ENCODE results near the gene ZC3H12C.
A peak's percentile ranks its signal among the peaks of the same experiment; 100 is the strongest.

The ZC3H12C gene

GRCh38 chr11:110165039-110165925 lies 72.1 kb downstream of the ZC3H12C start:
- no peaks in the 10 kb centered on the region for H3K4me1 ChIP-seq (ENCODE audit: control extremely low read depth in 1 of 4, control insufficient read depth in 4 of 4, insufficient read depth in 4 of 4, low read length in 3 of 4)
- H3K4me3 ChIP-seq (ENCODE audit: control insufficient read depth in 1 of 7, extremely low read depth in 1 of 7, insufficient read depth in 4 of 7, low read depth in 2 of 7, low read length in 6 of 7): no peak overlapping the region
- no peak overlapping the region for H3K27ac ChIP-seq (ENCODE audit: insufficient read depth in 1 of 2, low read depth in 1 of 2, low read length in 2 of 2, poor library complexity in 1 of 2, severe bottlenecking in 2 of 2)
- ChIA-PET CTCF (interaction anchor here (0.7 to 2.3 kb wide), 5 partner anchors 9 to 216 kb away, joined by 3 to 10 read pairs (median 3); no protein-coding TSS in a partner anchor), POLR2A (interaction anchor here (0.7 kb wide), 1 partner anchor 16 kb away, joined by 3 read pairs; no protein-coding TSS in a partner anchor)
- no peaks in the 10 kb centered on the region for H3K27me3 ChIP-seq (replicated peaks in 2 of 5; ENCODE audit: control insufficient read depth in 4 of 5, insufficient read depth in 5 of 5, low read length in 4 of 5)
- 96% methylated on average over 26 of the region's 28 CpGs for WGBS (ENCODE audit: insufficient coverage)
- no peaks in the 10 kb centered on the region for H3K9me3 ChIP-seq (ENCODE audit: control extremely low read depth in 1 of 5, control insufficient read depth in 4 of 5, insufficient read depth in 2 of 5, low read depth in 1 of 5, low read length in 4 of 5)
- peaks cover 8 to 51% (median 35%) of the 10 kb centered on the region in 4 experiments for H3K36me3 ChIP-seq (ENCODE audit: control insufficient read depth in 4 of 4, insufficient read depth in 4 of 4, low read length in 3 of 4)
- no peak for DNase-seq

- Histone ChIP-seq H3K4me1 (ENCODE audit: control extremely low read depth in 1 of 4, control insufficient read depth in 4 of 4, insufficient read depth in 4 of 4, low read length in 3 of 4) (no peaks in the 10 kb centered on the region), H3K27me3 (replicated peaks in 2 of 5; ENCODE audit: control insufficient read depth in 4 of 5, insufficient read depth in 5 of 5, low read length in 4 of 5) (no peaks in the 10 kb centered on the region), H3K9me3 (ENCODE audit: control extremely low read depth in 1 of 5, control insufficient read depth in 4 of 5, insufficient read depth in 2 of 5, low read depth in 1 of 5, low read length in 4 of 5) (no peaks in the 10 kb centered on the region), H3K36me3 (ENCODE audit: control insufficient read depth in 4 of 4, insufficient read depth in 4 of 4, low read length in 3 of 4) (peaks cover 5 to 27% (median 22%) of the 10 kb centered on the region in 4 experiments), H3K4me3 (ENCODE audit: control insufficient read depth in 1 of 7, extremely low read depth in 1 of 7, insufficient read depth in 4 of 7, low read depth in 2 of 7, low read length in 6 of 7) (no peak overlapping the region), H3K27ac (ENCODE audit: insufficient read depth in 1 of 2, low read depth in 1 of 2, low read length in 2 of 2, poor library complexity in 1 of 2, severe bottlenecking in 2 of 2) (no peak overlapping the region)
- ChIA-PET CTCF (interaction anchor here (2.2 kb wide), 1 partner anchor 9 kb away, joined by 5 read pairs; no protein-coding TSS in a partner anchor), POLR2A (no interaction called here)
- no peak for DNase-seq
- WGBS (ENCODE audit: insufficient coverage): 100% methylated on average over 1 of the region's 5 CpGs
Observed at GRCh38 chr11:110168033-110168803, 75.0 kb downstream of the ZC3H12C start.

GRCh38 chr11:110169738-110170137 lies 76.5 kb downstream of the ZC3H12C start:
- Histone ChIP-seq H3K27ac (ENCODE audit: insufficient read depth in 1 of 2, low read depth in 1 of 2, low read length in 2 of 2, poor library complexity in 1 of 2, severe bottlenecking in 2 of 2) (no peak overlapping the region), H3K4me3 (ENCODE audit: control insufficient read depth in 1 of 7, extremely low read depth in 1 of 7, insufficient read depth in 4 of 7, low read depth in 2 of 7, low read length in 6 of 7) (no peak overlapping the region), H3K36me3 (ENCODE audit: control insufficient read depth in 4 of 4, insufficient read depth in 4 of 4, low read length in 3 of 4) (peaks cover 2 to 14% (median 11%) of the 10 kb centered on the region in 4 experiments), H3K4me1 (ENCODE audit: control extremely low read depth in 1 of 4, control insufficient read depth in 4 of 4, insufficient read depth in 4 of 4, low read length in 3 of 4) (peaks cover 0 to 11% (median 3%) of the 10 kb centered on the region in 4 experiments), H3K9me3 (ENCODE audit: control extremely low read depth in 1 of 5, control insufficient read depth in 4 of 5, insufficient read depth in 2 of 5, low read depth in 1 of 5, low read length in 4 of 5) (no peaks in the 10 kb centered on the region), H3K27me3 (replicated peaks in 2 of 5; ENCODE audit: control insufficient read depth in 4 of 5, insufficient read depth in 5 of 5, low read length in 4 of 5) (no peaks in the 10 kb centered on the region)
- ChIA-PET POLR2A (no interaction called here), CTCF (interaction anchor here (0.7 to 2.2 kb wide), 5 partner anchors 8 to 32 kb away, joined by 3 to 5 read pairs (median 3); no protein-coding TSS in a partner anchor)
- no peak for DNase-seq
- 92% methylated on average over 2 of the region's 2 CpGs for WGBS (ENCODE audit: insufficient coverage)

GRCh38 chr11:110172468-110173065 lies 79.4 kb downstream of the ZC3H12C start:
- H3K9me3 ChIP-seq (ENCODE audit: control extremely low read depth in 1 of 5, control insufficient read depth in 4 of 5, insufficient read depth in 2 of 5, low read depth in 1 of 5, low read length in 4 of 5): no peaks in the 10 kb centered on the region
- 97% methylated on average over 10 of the region's 11 CpGs for WGBS (ENCODE audit: insufficient coverage)
- peaks cover 0 to 26% (median 8%) of the 10 kb centered on the region in 4 experiments for H3K4me1 ChIP-seq (ENCODE audit: control extremely low read depth in 1 of 4, control insufficient read depth in 4 of 4, insufficient read depth in 4 of 4, low read length in 3 of 4)
- peaks cover 1 to 2% (median 2%) of the 10 kb centered on the region in 4 experiments for H3K36me3 ChIP-seq (ENCODE audit: control insufficient read depth in 4 of 4, insufficient read depth in 4 of 4, low read length in 3 of 4)
- POLR2A ChIA-PET: interaction anchor here (1.8 kb wide), 1 partner anchor 15 kb away, joined by 3 read pairs; no protein-coding TSS in a partner anchor
- DNase-seq: no peak
- no peak overlapping the region for H3K27ac ChIP-seq (ENCODE audit: insufficient read depth in 1 of 2, low read depth in 1 of 2, low read length in 2 of 2, poor library complexity in 1 of 2, severe bottlenecking in 2 of 2)
- H3K4me3 ChIP-seq (ENCODE audit: control insufficient read depth in 1 of 7, extremely low read depth in 1 of 7, insufficient read depth in 4 of 7, low read depth in 2 of 7, low read length in 6 of 7): no peak overlapping the region
- CTCF ChIA-PET: interaction anchor here (1.1 to 1.5 kb wide), 3 partner anchors 9 to 15 kb away, joined by 3 to 4 read pairs (median 3); no protein-coding TSS in a partner anchor
- H3K27me3 ChIP-seq (replicated peaks in 2 of 5; ENCODE audit: control insufficient read depth in 4 of 5, insufficient read depth in 5 of 5, low read length in 4 of 5): no peaks in the 10 kb centered on the region

GRCh38 chr11:110173811-110174644 lies 80.8 kb downstream of the ZC3H12C start:
- Histone ChIP-seq H3K27ac (ENCODE audit: insufficient read depth in 1 of 2, low read depth in 1 of 2, low read length in 2 of 2, poor library complexity in 1 of 2, severe bottlenecking in 2 of 2) (no peak overlapping the region), H3K27me3 (replicated peaks in 2 of 5; ENCODE audit: control insufficient read depth in 4 of 5, insufficient read depth in 5 of 5, low read length in 4 of 5) (no peaks in the 10 kb centered on the region), H3K4me1 (ENCODE audit: control extremely low read depth in 1 of 4, control insufficient read depth in 4 of 4, insufficient read depth in 4 of 4, low read length in 3 of 4) (peaks cover 0 to 26% (median 8%) of the 10 kb centered on the region in 4 experiments), H3K9me3 (ENCODE audit: control extremely low read depth in 1 of 5, control insufficient read depth in 4 of 5, insufficient read depth in 2 of 5, low read depth in 1 of 5, low read length in 4 of 5) (no peaks in the 10 kb centered on the region), H3K4me3 (ENCODE audit: control insufficient read depth in 1 of 7, extremely low read depth in 1 of 7, insufficient read depth in 4 of 7, low read depth in 2 of 7, low read length in 6 of 7) (peak overlapping the region in 5 of 7 experiments; percentile 46 to 73 (median 56)), H3K36me3 (ENCODE audit: control insufficient read depth in 4 of 4, insufficient read depth in 4 of 4, low read length in 3 of 4) (no peaks in the 10 kb centered on the region)
- POLR2A ChIA-PET: interaction anchor here (1.8 kb wide), 1 partner anchor 16 kb away, joined by 3 read pairs; no protein-coding TSS in a partner anchor
- WGBS (ENCODE audit: insufficient coverage): 2% methylated on average over 12 of the region's 14 CpGs
- CTCF ChIA-PET: interaction anchor here (0.7 to 2.1 kb wide), 6 partner anchors 8 to 101 kb away, joined by 3 to 10 read pairs (median 3); no protein-coding TSS in a partner anchor
- peak; percentile 66 to 84 (median 82) for DNase-seq
